Central memory CD4-positive, alpha-beta T cell (primary cell): ENCODE data around the gene DNAAF3.

ENCODE experiments used
- DNase-seq: peaks from one replicate; pipeline ENCODE4 v3.0.0; 2022

The DNAAF3 gene

DNA sequence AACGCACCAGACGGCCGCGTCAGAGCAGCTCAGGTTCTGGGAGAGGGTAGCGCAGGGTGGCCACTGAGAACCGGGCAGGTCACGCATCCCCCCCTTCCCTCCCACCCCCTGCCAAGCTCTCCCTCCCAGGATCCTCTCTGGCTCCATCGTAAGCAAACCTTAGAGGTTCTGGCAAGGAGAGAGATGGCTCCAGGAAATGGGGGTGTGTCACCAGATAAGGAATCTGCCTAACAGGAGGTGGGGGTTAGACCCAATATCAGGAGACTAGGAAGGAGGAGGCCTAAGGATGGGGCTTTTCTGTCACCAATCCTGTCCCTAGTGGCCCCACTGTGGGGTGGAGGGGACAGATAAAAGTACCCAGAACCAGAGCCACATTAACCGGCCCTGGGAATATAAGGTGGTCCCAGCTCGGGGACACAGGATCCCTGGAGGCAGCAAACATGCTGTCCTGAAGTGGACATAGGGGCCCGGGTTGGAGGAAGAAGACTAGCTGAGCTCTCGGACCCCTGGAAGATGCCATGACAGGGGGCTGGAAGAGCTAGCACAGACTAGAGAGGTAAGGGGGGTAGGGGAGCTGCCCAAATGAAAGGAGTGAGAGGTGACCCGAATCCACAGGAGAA lies 50.9 kb downstream of the DNAAF3 start:
- DNase-seq = peak; percentile 23

DNA sequence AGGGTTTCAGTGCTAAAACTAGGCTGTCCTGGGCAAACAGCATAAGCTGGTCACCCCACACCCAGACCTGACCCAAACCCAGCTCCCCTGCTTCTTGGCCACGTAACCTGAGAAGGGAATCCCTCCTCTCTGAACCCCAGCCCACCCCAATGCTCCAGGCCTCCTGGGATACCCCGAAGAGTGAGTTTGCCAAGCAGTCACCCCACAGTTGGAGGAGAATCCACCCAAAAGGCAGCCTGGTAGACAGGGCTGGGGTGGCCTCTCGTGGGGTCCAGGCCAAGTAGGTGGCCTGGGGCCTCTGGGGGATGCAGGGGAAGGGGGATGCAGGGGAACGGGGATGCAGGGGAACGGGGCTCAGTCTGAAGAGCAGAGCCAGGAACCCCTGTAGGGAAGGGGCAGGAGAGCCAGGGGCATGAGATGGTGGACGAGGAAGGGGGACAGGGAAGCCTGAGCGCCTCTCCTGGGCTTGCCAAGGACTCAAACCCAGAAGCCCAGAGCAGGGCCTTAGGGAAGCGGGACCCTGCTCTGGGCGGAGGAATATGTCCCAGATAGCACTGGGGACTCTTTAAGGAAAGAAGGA lies 51.8 kb downstream of the DNAAF3 start:
- no peak for DNase-seq

DNA sequence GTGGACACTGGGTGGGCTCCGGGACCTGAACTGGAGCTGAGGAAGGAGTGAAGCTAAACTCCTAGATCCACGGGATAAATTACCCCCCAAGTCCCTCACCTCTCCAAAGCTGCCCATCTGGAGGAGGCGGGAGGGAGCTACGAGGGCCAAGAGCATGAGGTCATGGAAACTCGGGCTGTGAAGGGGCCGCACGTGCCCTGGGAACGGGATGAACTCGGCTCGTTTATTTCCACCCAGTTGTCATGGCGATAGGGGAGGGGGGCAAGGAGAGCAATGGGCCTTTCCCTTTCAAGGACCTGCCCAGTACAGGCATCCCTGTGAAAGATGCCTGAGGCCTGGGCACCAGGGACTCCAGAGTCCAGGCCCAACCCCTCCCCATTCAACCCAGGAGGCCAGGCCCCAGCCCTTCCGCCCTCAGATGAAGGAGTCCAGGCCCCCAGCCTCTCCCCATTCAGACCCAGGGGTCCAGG lies 52.8 kb downstream of the DNAAF3 start:
- no peak for DNase-seq

DNA sequence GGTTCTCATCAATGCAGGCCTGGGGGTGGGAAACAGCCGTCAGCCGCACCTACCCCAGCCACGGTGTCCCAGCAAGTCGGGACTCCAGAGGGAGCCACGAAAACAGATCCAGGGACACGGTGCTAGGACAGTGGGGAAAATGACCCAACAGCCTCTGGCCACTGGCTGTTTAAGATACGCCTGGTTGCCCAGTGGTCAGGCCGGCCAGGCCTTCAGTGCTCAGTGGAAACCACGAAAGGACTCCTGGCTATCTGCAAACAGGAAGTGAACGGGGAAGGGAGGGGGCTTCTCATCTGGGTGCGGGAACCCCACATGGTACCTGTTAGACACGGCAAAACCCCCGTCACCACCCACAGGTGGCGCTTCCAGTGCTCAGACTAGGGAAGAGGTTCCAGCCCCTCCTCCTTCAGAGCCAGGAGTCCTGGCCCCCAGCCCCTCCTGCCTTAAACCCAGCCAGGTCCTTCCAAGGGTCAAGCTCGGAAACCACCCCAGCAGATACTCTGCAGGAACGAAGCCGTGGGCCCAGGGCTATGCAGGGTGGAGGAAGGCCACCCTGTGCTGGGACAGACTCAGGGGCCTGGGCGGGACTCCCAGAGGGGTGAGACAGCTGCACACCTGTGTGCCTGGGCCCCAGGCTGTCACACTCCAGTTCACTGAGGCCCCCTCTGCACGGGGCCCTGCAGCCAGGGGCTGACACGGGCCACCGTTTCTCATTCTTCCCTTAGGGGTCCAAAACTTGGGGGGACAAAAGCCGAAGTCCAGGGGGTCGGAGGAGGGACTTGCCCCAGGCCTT lies 53.4 kb downstream of the DNAAF3 start:
- DNase-seq = no peak

DNA sequence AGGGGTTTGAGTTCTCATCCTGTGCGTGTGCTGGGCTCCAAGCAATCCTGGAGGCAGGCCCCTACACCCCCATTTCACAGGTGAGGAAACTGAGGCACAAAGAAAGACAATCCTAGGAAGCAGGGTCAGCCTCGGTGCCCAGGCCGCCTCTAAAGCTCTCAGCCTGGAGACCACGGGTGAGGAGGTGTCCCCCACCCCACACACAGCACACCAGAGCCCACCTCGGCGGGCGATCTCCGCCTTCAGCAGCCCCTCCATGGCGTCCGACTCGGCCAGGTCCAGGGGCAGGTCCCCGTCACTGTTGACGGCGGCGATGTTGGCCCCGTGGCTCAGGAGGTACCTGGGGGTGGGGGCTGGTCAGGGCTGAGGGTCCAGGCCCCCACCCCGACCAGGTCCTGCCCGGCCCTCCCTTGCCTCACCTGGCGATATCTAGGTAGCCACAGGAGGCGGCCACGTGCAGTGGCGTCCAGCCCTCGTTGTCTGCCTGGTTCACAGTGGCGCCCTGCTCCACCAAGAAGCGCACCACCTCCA lies 54.1 kb downstream of the DNAAF3 start:
- no peak for DNase-seq

DNA sequence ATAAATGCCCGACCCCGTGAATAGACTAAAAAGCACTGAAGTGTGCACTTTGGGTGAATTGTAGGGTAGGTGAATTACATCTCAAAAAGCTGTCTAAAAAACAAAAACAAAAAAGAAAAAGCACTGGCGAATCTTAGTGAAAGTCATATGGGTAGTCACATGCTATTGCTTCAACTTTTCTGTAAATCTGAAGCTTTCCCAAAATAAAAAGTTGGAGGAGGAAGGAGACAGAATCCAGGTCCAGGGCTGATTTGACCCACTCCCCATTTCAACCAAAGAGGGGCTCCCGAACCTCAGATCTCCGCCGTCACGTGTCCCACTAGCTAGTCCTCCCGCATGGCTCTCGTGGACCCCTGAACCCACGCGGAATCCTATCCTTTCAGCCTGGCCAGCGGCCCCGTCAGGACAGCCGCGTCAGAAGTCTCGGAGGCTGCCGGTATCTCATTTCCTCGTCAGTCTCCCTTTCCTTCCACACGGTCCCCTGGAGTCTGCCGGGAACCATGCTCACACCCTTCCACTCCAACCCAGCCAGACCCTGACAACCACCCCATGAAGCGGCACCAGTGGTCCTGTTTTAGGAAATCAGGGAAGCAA lies 55.1 kb downstream of the DNAAF3 start:
- no peak for DNase-seq

DNA sequence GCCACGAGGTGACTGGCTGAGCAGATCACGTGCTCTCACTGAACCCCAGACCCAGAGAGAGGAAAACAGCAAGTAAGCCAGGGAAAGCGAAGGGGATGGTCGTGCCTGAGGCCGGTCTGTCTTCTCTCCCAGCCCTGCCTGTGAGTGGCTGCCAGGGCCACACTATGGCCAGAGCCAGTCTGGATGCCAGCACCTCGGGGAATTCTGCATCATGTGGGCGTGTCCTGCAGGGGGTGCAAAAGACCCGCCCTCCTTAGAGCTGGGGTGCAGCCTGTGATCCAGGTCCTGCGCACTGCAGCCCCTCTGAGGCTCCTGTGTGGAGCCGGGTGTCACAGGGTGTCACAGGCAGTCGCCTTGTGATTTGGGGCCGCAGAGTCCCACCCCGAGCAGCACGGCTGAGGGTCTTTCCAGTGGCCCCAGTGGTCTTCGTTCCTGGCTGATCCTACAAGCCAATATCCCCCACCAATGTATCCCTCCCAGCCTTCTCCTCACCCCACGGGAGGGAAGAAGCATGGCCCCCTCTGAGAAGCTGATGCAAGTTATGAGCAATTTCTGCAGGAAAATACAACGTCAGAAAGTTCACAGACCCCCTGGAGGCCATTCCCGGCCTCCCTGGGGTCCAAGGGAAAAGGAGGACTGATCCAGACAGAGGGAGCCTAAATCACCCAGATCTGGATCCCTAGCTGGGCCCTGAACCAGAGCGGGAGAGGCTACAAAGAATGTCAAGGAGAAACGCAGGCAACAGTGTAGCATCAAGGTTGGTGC lies 56.7 kb downstream of the DNAAF3 start:
- DNase-seq = no peak
